Right cardiac atrium (tissue), 5 donors: ENCODE data around the gene RALY. TPM values are rescaled to one million over a fixed set of nuclear protein-coding genes. Genes with fewer than 3 reads are reported as not detected.

Experiments
- ATAC-seq, 2 donors: fragments of 200-7000 bp; cut with Tn5 transposase; one replicate each; pipeline versions ENCODE4 v1.8.0 to v1.9.1; 2020; ENCODE audit warnings: moderate library complexity in 2 of 2, mild to moderate bottlenecking in 1 of 2
- DNase-seq, 3 donors: peaks; one replicate each; pipeline ENCODE4 v3.0.0-alpha.2; 2020
- H3K27ac ChIP-seq: one replicate; pipeline ENCODE4 v1.5.1; 2013; ENCODE audit warnings: mild to moderate bottlenecking, low read length, control low read depth, moderate library complexity
- H3K27me3 ChIP-seq: one replicate; pipeline ENCODE4 v1.6.1; 2013; ENCODE audit not compliant: control insufficient read depth, insufficient read depth
- H3K4me1 ChIP-seq: one replicate; pipeline ENCODE4 v1.6.1; 2013; ENCODE audit warnings: low read length; ENCODE audit not compliant: control insufficient read depth, insufficient read depth
- H3K4me3 ChIP-seq: one replicate; pipeline ENCODE4 v1.5.1; 2013; ENCODE audit warnings: low read length, control low read depth
- H3K9me3 ChIP-seq: one replicate; pipeline ENCODE4 v1.6.1; 2013; ENCODE audit warnings: low read length; ENCODE audit not compliant: control insufficient read depth
- WGBS: extraction: QIAGEN DNeasy Blood & Tissue Kit; methylation state at CpG from one replicate; pipeline ENCODE4 v1.1.7; 2013; 5-methylcytosine and 5-hydroxymethylcytosine counted together
- intact Hi-C, 4 donors: fragments of 100-400 bp; cut with DNase I; formaldehyde crosslinking; loops; one replicate each; pipeline versions ENCODE4 v1.11.0 to v1.14.0; 2022 to 2023
- polyA plus RNA-seq: library from polyadenylated mRNA; stranded (reverse); fragments of 200-250 nt; gene quantifications from one replicate; pipeline ENCODE4 v1.2.3, GENCODE V29; 2013
- total RNA-seq, 4 donors: library from RNA; stranded (reverse); fragmentation: NEBNext Ultra II Directional; extraction: Animal tissue kit (Norgen Biotek cat#: 25700); gene quantifications; one replicate each; pipeline ENCODE4 v1.2.1, GENCODE V29; 2021
- donor health status: healthy with polysubstance abuse.
- donor health status: DM: no; HTN: yes; CAD: no.
- donor health status: DM: no; HTN: no; CAD: no.
- donor health status: DM: no; HTN: yes; CAD: no; lungs with severe emphysema.
- donor health status: DM: yes; HTN: yes; CAD: no.

Gene RALY
- total and polyA plus RNA-seq, 5 donors, result 98.6 to 137 (median 116) TPM

GRCh38 chr20:34037121-34037520 lies 43.4 kb downstream of the RALY start:
- no peaks in the 10 kb centered on the region for H3K9me3 ChIP-seq
- peak; percentile 38 to 51 for ATAC-seq
- intact Hi-C loops, result no loop called here
- H3K27ac ChIP-seq, result no peak overlapping the region
- no peaks in the 10 kb centered on the region for H3K27me3 ChIP-seq
- no peak overlapping the region for H3K4me3 ChIP-seq
- peak; percentile 21 to 66 (median 58) for DNase-seq
- peaks cover 26% of the 10 kb centered on the region for H3K4me1 ChIP-seq
- WGBS, result 59% methylated on average over 4 of the region's 4 CpGs

GRCh38 chr20:34037767-34038166 lies 44.1 kb downstream of the RALY start:
- H3K27me3 ChIP-seq, result no peaks in the 10 kb centered on the region
- no peak overlapping the region for H3K4me3 ChIP-seq
- H3K9me3 ChIP-seq, result no peaks in the 10 kb centered on the region
- 45% methylated on average over 2 of the region's 2 CpGs for WGBS
- intact Hi-C loops, result no loop called here
- H3K4me1 ChIP-seq, result peaks cover 28% of the 10 kb centered on the region
- H3K27ac ChIP-seq, result no peak overlapping the region
- DNase-seq (peak; percentile 44 to 84 (median 56)), ATAC-seq (peak; percentile 61 to 77)

- DNase-seq (peak in 1 of 3 donors; percentile 50), ATAC-seq (peak; percentile 68 to 74)
- peaks cover 34% of the 10 kb centered on the region for H3K4me1 ChIP-seq
- no peak overlapping the region for H3K4me3 ChIP-seq
- H3K27me3 ChIP-seq, result no peaks in the 10 kb centered on the region
- intact Hi-C loops, result loop anchor here in 1 of 4 donors (5.0 kb wide), 1 partner anchor 48 kb away; the partner anchor contains the start of gene RALY
- WGBS, result 42% methylated on average over 9 of the region's 9 CpGs
- peak overlapping the region; percentile 68 for H3K27ac ChIP-seq
- H3K9me3 ChIP-seq, result no peaks in the 10 kb centered on the region
Measured at GRCh38 chr20:34040300-34040995, 46.7 kb downstream of the RALY start.

GRCh38 chr20:34041226-34041625 lies 47.5 kb downstream of the RALY start:
- no peaks in the 10 kb centered on the region for H3K9me3 ChIP-seq
- H3K27me3 ChIP-seq, result no peaks in the 10 kb centered on the region
- DNase-seq, result no peak
- peaks cover 41% of the 10 kb centered on the region for H3K4me1 ChIP-seq
- 65% methylated on average over 4 of the region's 4 CpGs for WGBS
- no peak for ATAC-seq
- no peak overlapping the region for H3K27ac ChIP-seq
- intact Hi-C loops, result loop anchor here in 1 of 4 donors (5.0 kb wide), 1 partner anchor 49 kb away; the partner anchor contains the start of gene RALY
- H3K4me3 ChIP-seq, result no peak overlapping the region

GRCh38 chr20:34042262-34042661 lies 48.6 kb downstream of the RALY start:
- intact Hi-C loops, result loop anchor here in 1 of 4 donors (5.0 kb wide), 1 partner anchor 50 kb away; the partner anchor contains the start of gene RALY
- 65% methylated on average over 4 of the region's 4 CpGs for WGBS

GRCh38 chr20:34043025-34043424 lies 49.3 kb downstream of the RALY start:
- Histone ChIP-seq H3K27ac (no peak overlapping the region), H3K4me1 (peaks cover 38% of the 10 kb centered on the region), H3K4me3 (no peak overlapping the region), H3K27me3 (no peaks in the 10 kb centered on the region), H3K9me3 (no peaks in the 10 kb centered on the region)
- intact Hi-C loops, result loop anchor here in 1 of 4 donors (5.0 kb wide), 1 partner anchor 51 kb away; the partner anchor contains the start of gene RALY
- ATAC-seq (no peak), DNase-seq (no peak)

More at GRCh38 chr20:34042262-34042661, 48.6 kb downstream of the RALY start:
- no peak overlapping the region for H3K27ac ChIP-seq
- peaks cover 37% of the 10 kb centered on the region for H3K4me1 ChIP-seq
- ATAC-seq (peak; percentile 47 to 49), DNase-seq (no peak)
- H3K27me3 ChIP-seq, result no peaks in the 10 kb centered on the region
- no peaks in the 10 kb centered on the region for H3K9me3 ChIP-seq
- H3K4me3 ChIP-seq, result no peak overlapping the region

- no peaks in the 10 kb centered on the region for H3K9me3 ChIP-seq
- WGBS, result 2% methylated on average over 2 of the region's 2 CpGs
- ATAC-seq, result peak; percentile 86
- DNase-seq, result peak; percentile 46 to 77 (median 61)
- peaks cover 33% of the 10 kb centered on the region for H3K4me1 ChIP-seq
- H3K4me3 ChIP-seq, result no peak overlapping the region
- no peak overlapping the region for H3K27ac ChIP-seq
- intact Hi-C loops, result no loop called here
- H3K27me3 ChIP-seq, result no peaks in the 10 kb centered on the region
Measured at GRCh38 chr20:34045294-34045693, 51.6 kb downstream of the RALY start.

- Histone ChIP-seq H3K4me3 (no peak overlapping the region), H3K27me3 (no peaks in the 10 kb centered on the region), H3K27ac (no peak overlapping the region), H3K9me3 (no peaks in the 10 kb centered on the region), H3K4me1 (peaks cover 30% of the 10 kb centered on the region)
- no peak for ATAC-seq
- no peak for DNase-seq
- 95% methylated on average over 5 of the region's 5 CpGs for WGBS
- intact Hi-C loops, result no loop called here
Measured at GRCh38 chr20:34045930-34046725, 52.4 kb downstream of the RALY start.

- Histone ChIP-seq H3K4me1 (peaks cover 27% of the 10 kb centered on the region), H3K27me3 (no peaks in the 10 kb centered on the region), H3K9me3 (no peaks in the 10 kb centered on the region), H3K4me3 (no peak overlapping the region), H3K27ac (no peak overlapping the region)
- DNase-seq (no peak), ATAC-seq (no peak)
- WGBS, result 96% methylated on average over 7 of the region's 7 CpGs
- intact Hi-C loops, result no loop called here
Measured at GRCh38 chr20:34047010-34047687, 53.4 kb downstream of the RALY start.

- Histone ChIP-seq H3K27me3 (no peaks in the 10 kb centered on the region), H3K27ac (no peak overlapping the region), H3K4me1 (peaks cover 28% of the 10 kb centered on the region), H3K9me3 (no peaks in the 10 kb centered on the region), H3K4me3 (no peak overlapping the region)
- intact Hi-C loops, result no loop called here
- no peak for ATAC-seq
- no peak for DNase-seq
- 69% methylated on average over 4 of the region's 4 CpGs for WGBS
Measured at GRCh38 chr20:34047917-34048316, 54.2 kb downstream of the RALY start.
